CD4-positive, CD25-positive, alpha-beta regulatory T cell (primary cell): ENCODE results near the gene PPP1R9A. TPM values are rescaled to one million over a fixed set of nuclear protein-coding genes. Genes with fewer than 3 reads are reported as not detected.

Experiments
- ATAC-seq, 2 donors: fragments of 150-1000 bp; cut with Tn5 transposase; one replicate each; pipeline ENCODE4 v1.10.0; 2021; ENCODE audit warnings: low read depth in 2 of 2, moderate number of reproducible peaks in 2 of 2, moderate library complexity in 1 of 2
- DNase-seq, 3 donors: peaks; one replicate each; pipeline versions ENCODE4 v3.0.0 to v3.0.0-alpha.2; 2012 to 2022; ENCODE audit warnings: mixed read lengths in 1 of 3
- H3K27ac ChIP-seq: one replicate; pipeline ENCODE4 v1.7.0; 2013; ENCODE audit warnings: mild to moderate bottlenecking, low read length; ENCODE audit not compliant: insufficient read depth, poor library complexity, severe bottlenecking
- H3K27me3 ChIP-seq: one replicate; pipeline ENCODE4 v1.7.0; 2013; ENCODE audit warnings: low read length; ENCODE audit not compliant: control insufficient read depth, insufficient read depth
- H3K36me3 ChIP-seq: one replicate; pipeline ENCODE4 v1.7.0; 2013; ENCODE audit warnings: mild to moderate bottlenecking, low read length, moderate library complexity; ENCODE audit not compliant: control insufficient read depth, insufficient read depth
- H3K4me1 ChIP-seq: 2 replicates; pipeline ENCODE4 v1.7.0; 2013; ENCODE audit warnings: mild to moderate bottlenecking, low read length; ENCODE audit not compliant: insufficient read depth, control insufficient read depth, poor library complexity, severe bottlenecking
- H3K4me3 ChIP-seq: one replicate; pipeline ENCODE4 v1.7.0; 2013; ENCODE audit warnings: low read depth, mild to moderate bottlenecking, low read length, moderate library complexity
- H3K9me3 ChIP-seq, 2 experiments: 1 replicate in 1 of 2; 2 replicates in 1 of 2; pipeline ENCODE4 v1.7.0; 2013; ENCODE audit warnings: low read length in 2 of 2, mild to moderate bottlenecking in 1 of 2, moderate library complexity in 1 of 2; ENCODE audit not compliant: control insufficient read depth in 2 of 2
- H3K27ac Mint-ChIP-seq, 3 donors: one replicate each; pipeline ENCODE4 v1.8.0; 2020 to 2022; ENCODE audit warnings: mild to moderate bottlenecking in 3 of 3, mixed read lengths in 3 of 3, moderate library complexity in 2 of 3
- H3K27me3 Mint-ChIP-seq: one replicate; pipeline ENCODE4 v1.8.0; 2022; ENCODE audit warnings: mild to moderate bottlenecking, mixed read lengths
- H3K36me3 Mint-ChIP-seq: one replicate; pipeline ENCODE4 v1.8.0; 2020; ENCODE audit warnings: mixed read lengths
- H3K4me1 Mint-ChIP-seq, 4 donors: one replicate each; pipeline ENCODE4 v1.8.0; 2020 to 2022; ENCODE audit warnings: mixed read lengths in 4 of 4, mild to moderate bottlenecking in 1 of 4
- H3K4me3 Mint-ChIP-seq, 4 donors: one replicate each; pipeline ENCODE4 v1.8.0; 2020 to 2022; ENCODE audit warnings: mild to moderate bottlenecking in 4 of 4, mixed read lengths in 4 of 4, moderate library complexity in 3 of 4
- H3K9me3 Mint-ChIP-seq, 7 donors: one replicate each; pipeline ENCODE4 v1.8.0; 2020 to 2022; ENCODE audit warnings: mixed read lengths in 7 of 7, mild to moderate bottlenecking in 3 of 7, moderate library complexity in 2 of 7
- polyA plus RNA-seq, 4 donors: library from polyadenylated mRNA; unstranded; fragments of 300-500 nt; fragmentation: Illumina TruSeq; gene quantifications; one replicate each; pipeline ENCODE4 v1.2.3, GENCODE V29; 2021
- total RNA-seq: library from RNA; stranded (reverse); gene quantifications from one replicate; pipeline ENCODE4 v1.2.3, GENCODE V29; 2022

PPP1R9A gene
- total and polyA plus RNA-seq, 5 donors from 2014 or later = not detected

- ATAC-seq (no peak), DNase-seq (no peak)
- Histone ChIP-seq H3K4me1 (no peaks in the 10 kb centered on the region), H3K27me3 (no peaks in the 10 kb centered on the region), H3K9me3 (no peaks in the 10 kb centered on the region), H3K36me3 (no peaks in the 10 kb centered on the region), H3K4me3 (no peak overlapping the region), H3K27ac (no peak overlapping the region)
- no peak overlapping the region for H3K4me3 Mint-ChIP-seq
- H3K9me3 Mint-ChIP-seq = peaks cover 0 to 4% (median 0%) of the 10 kb centered on the region in 7 donors
- no peak overlapping the region for H3K27ac Mint-ChIP-seq
- no peaks in the 10 kb centered on the region for H3K4me1 Mint-ChIP-seq
- peaks cover 7% of the 10 kb centered on the region for H3K27me3 Mint-ChIP-seq
- no peaks in the 10 kb centered on the region for H3K36me3 Mint-ChIP-seq
These were observed 388.0 kb downstream of the PPP1R9A start for GRCh38 chr7:95295397-95295796.

- Histone ChIP-seq H3K9me3 (no peaks in the 10 kb centered on the region), H3K4me1 (no peaks in the 10 kb centered on the region), H3K27me3 (no peaks in the 10 kb centered on the region), H3K27ac (no peak overlapping the region), H3K36me3 (no peaks in the 10 kb centered on the region), H3K4me3 (no peak overlapping the region)
- no peak overlapping the region for H3K27ac Mint-ChIP-seq
- no peak for ATAC-seq
- peaks cover 7% of the 10 kb centered on the region for H3K27me3 Mint-ChIP-seq
- peaks cover 0 to 4% (median 0%) of the 10 kb centered on the region in 7 donors for H3K9me3 Mint-ChIP-seq
- no peak overlapping the region for H3K4me3 Mint-ChIP-seq
- no peaks in the 10 kb centered on the region for H3K4me1 Mint-ChIP-seq
- H3K36me3 Mint-ChIP-seq = no peaks in the 10 kb centered on the region
- DNase-seq = no peak
These were observed 389.1 kb downstream of the PPP1R9A start for GRCh38 chr7:95296456-95296855.

DNA sequence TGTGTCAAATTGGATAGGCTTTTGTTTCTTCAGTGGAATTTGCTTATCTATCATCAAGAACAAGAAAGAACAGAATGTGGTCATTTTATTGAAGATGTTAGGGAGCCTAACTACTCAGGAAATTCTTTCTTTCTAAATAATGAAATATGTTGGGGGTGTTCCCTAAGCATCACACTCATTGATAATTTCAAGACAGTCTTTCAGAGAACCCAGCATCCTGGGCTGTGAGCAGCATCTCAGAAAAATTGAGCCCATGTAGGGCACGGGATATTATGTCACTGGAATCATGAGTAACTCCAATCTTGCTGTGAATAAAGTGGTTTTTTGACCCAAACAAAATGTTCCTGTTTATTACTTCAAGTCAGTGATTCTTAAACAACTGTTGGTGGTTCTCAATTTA, 389.6 kb downstream of the PPP1R9A start:
- Mint-ChIP-seq H3K36me3 (no peaks in the 10 kb centered on the region), H3K4me3 (no peak overlapping the region), H3K27me3 (peaks cover 7% of the 10 kb centered on the region), H3K27ac (no peak overlapping the region), H3K4me1 (no peaks in the 10 kb centered on the region), H3K9me3 (peaks cover 0 to 4% (median 0%) of the 10 kb centered on the region in 7 donors)
- Histone ChIP-seq H3K27me3 (no peaks in the 10 kb centered on the region), H3K27ac (no peak overlapping the region), H3K4me1 (no peaks in the 10 kb centered on the region), H3K9me3 (no peaks in the 10 kb centered on the region), H3K36me3 (no peaks in the 10 kb centered on the region), H3K4me3 (no peak overlapping the region)
- DNase-seq = no peak
- ATAC-seq = no peak

- H3K36me3 ChIP-seq = no peaks in the 10 kb centered on the region
- Mint-ChIP-seq H3K9me3 (peaks cover 0 to 4% (median 0%) of the 10 kb centered on the region in 7 donors), H3K4me3 (no peak overlapping the region), H3K36me3 (no peaks in the 10 kb centered on the region), H3K4me1 (no peaks in the 10 kb centered on the region), H3K27me3 (peaks cover 7% of the 10 kb centered on the region), H3K27ac (no peak overlapping the region)
- no peak for DNase-seq
- H3K9me3 ChIP-seq = no peaks in the 10 kb centered on the region
- ATAC-seq = no peak
- H3K27ac ChIP-seq = no peak overlapping the region
- H3K27me3 ChIP-seq = no peaks in the 10 kb centered on the region
- no peak overlapping the region for H3K4me3 ChIP-seq
- no peaks in the 10 kb centered on the region for H3K4me1 ChIP-seq
These were observed 390.7 kb downstream of the PPP1R9A start for GRCh38 chr7:95298091-95298490.

DNA sequence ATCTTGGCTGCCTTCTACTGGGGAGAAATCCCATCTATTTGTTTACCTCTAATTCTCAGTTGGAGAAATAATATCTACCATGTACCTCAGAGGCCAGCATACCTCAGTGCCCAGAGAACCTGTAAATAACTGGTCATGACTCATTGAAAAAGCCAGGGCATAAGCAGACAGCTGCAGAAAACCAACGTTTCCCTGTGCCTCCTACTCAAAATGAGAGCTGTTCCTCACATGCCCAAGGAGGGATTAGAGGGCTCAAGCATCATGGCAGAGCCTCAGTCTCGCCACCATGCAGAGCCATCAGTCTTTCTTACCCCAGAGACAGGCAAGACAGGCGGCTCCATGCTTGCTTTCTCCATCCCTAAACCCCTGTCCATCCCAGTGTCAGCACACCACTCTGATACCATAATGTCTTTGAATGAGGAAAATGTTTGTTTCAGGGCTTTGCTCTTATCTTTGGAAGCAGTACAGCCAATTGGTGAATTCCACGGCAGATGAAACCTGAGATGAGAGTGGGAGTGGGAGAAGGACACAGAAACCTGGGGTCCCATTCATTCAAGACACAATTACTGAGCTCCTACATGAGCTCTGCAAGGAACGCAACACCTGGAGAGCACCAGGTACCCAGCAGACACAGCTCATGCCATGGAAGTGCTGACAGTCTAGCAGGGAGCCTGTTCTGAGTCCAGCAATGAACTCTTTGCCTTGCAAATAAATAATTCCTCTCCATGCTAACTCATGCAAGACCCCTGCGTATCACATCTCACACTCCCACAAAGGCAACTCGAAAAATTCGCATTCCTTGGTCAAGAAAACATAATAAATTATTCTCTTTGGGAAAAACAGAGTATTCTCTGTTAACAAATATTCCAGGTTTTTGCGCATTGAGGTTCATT, 395.9 kb downstream of the PPP1R9A start:
- H3K4me1 Mint-ChIP-seq = no peaks in the 10 kb centered on the region
- DNase-seq (no peak), ATAC-seq (no peak)
- no peaks in the 10 kb centered on the region for H3K9me3 ChIP-seq
- H3K27ac ChIP-seq = no peak overlapping the region
- no peaks in the 10 kb centered on the region for H3K36me3 ChIP-seq
- no peak overlapping the region for H3K4me3 Mint-ChIP-seq
- H3K27ac Mint-ChIP-seq = no peak overlapping the region
- H3K4me3 ChIP-seq = no peak overlapping the region
- H3K9me3 Mint-ChIP-seq = peaks cover 0 to 2% (median 0%) of the 10 kb centered on the region in 7 donors
- H3K27me3 Mint-ChIP-seq = peaks cover 3% of the 10 kb centered on the region
- no peaks in the 10 kb centered on the region for H3K36me3 Mint-ChIP-seq
- H3K4me1 ChIP-seq = no peaks in the 10 kb centered on the region
- H3K27me3 ChIP-seq = no peaks in the 10 kb centered on the region

GRCh38 chr7:95304990-95305389, 397.6 kb downstream of the PPP1R9A start:
- H3K9me3 Mint-ChIP-seq = peaks cover 0 to 2% (median 0%) of the 10 kb centered on the region in 7 donors
- no peaks in the 10 kb centered on the region for H3K36me3 ChIP-seq
- H3K4me1 ChIP-seq = no peaks in the 10 kb centered on the region
- H3K4me1 Mint-ChIP-seq = no peaks in the 10 kb centered on the region
- H3K36me3 Mint-ChIP-seq = no peaks in the 10 kb centered on the region
- no peak for DNase-seq
- H3K27me3 ChIP-seq = no peaks in the 10 kb centered on the region
- ATAC-seq = no peak
- no peak overlapping the region for H3K4me3 Mint-ChIP-seq
- H3K27me3 Mint-ChIP-seq = no peaks in the 10 kb centered on the region
- H3K27ac Mint-ChIP-seq = no peak overlapping the region
- no peak overlapping the region for H3K4me3 ChIP-seq
- no peak overlapping the region for H3K27ac ChIP-seq
- no peaks in the 10 kb centered on the region for H3K9me3 ChIP-seq

DNA sequence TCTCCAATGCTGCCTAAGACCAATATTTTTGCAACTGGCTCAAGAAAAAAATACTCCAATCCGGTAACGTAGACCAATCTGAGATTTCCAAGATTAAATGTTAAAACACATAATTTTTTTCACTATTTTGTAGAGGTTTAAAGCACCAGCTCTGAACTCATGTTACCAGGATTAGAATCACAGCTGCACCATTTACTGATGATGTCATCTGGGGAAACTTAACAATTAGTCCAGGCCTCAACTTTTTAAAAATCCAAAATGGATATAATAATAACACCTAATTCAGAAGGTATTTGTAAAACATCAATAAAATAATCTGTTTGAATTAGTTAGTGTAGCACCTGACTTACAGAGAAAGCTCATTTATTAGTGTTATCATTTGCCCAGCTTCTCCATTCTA, 402.6 kb downstream of the PPP1R9A start:
- no peak for DNase-seq
- no peak overlapping the region for H3K27ac Mint-ChIP-seq
- Histone ChIP-seq H3K9me3 (no peaks in the 10 kb centered on the region), H3K36me3 (no peaks in the 10 kb centered on the region), H3K27ac (no peak overlapping the region), H3K4me3 (no peak overlapping the region), H3K4me1 (no peaks in the 10 kb centered on the region), H3K27me3 (no peaks in the 10 kb centered on the region)
- no peaks in the 10 kb centered on the region for H3K27me3 Mint-ChIP-seq
- no peak overlapping the region for H3K4me3 Mint-ChIP-seq
- H3K36me3 Mint-ChIP-seq = no peaks in the 10 kb centered on the region
- peaks cover 0 to 3% (median 0%) of the 10 kb centered on the region in 7 donors for H3K9me3 Mint-ChIP-seq
- ATAC-seq = no peak
- no peaks in the 10 kb centered on the region for H3K4me1 Mint-ChIP-seq

DNA sequence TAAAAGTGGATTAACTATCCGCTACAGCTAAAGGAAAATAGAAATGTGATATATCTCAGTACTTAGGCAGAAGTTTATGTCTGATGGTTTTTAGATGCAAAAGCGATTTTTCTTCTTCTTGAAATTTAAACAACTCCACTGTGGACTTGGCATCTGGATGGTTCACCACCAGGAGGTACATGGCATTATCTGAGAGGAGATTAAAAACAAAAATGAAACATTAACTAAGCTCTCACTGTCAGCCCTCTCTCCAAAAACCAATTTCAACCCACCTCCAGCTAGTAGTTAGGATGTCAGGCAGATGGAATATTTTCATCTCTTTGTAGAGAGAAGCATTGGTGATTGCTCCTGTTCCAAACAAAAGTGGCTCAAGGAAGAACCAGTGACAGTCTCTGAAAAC, 404.0 kb downstream of the PPP1R9A start:
- Histone ChIP-seq H3K4me3 (no peak overlapping the region), H3K27ac (no peak overlapping the region), H3K27me3 (no peaks in the 10 kb centered on the region), H3K36me3 (no peaks in the 10 kb centered on the region), H3K4me1 (no peaks in the 10 kb centered on the region), H3K9me3 (no peaks in the 10 kb centered on the region)
- DNase-seq (no peak), ATAC-seq (no peak)
- H3K4me3 Mint-ChIP-seq = no peak overlapping the region
- peaks cover 0 to 3% (median 0%) of the 10 kb centered on the region in 7 donors for H3K9me3 Mint-ChIP-seq
- H3K36me3 Mint-ChIP-seq = no peaks in the 10 kb centered on the region
- no peaks in the 10 kb centered on the region for H3K4me1 Mint-ChIP-seq
- peaks cover 6% of the 10 kb centered on the region for H3K27me3 Mint-ChIP-seq
- H3K27ac Mint-ChIP-seq = no peak overlapping the region
